GM12892 (cell line): ENCODE results near the gene DNM3.

Experiments
- POLR2A ChIP-seq: IDR thresholded peaks from 2 replicates; pipeline ENCODE4 v1.6.1; 2011; ENCODE audit warnings: low read depth, low read length, control low read depth
- TAF1 ChIP-seq: IDR thresholded peaks from 2 replicates; pipeline ENCODE4 v1.6.1; 2011; ENCODE audit warnings: low read depth, mild to moderate bottlenecking, control low read depth, low read length, borderline replicate concordance

DNA sequence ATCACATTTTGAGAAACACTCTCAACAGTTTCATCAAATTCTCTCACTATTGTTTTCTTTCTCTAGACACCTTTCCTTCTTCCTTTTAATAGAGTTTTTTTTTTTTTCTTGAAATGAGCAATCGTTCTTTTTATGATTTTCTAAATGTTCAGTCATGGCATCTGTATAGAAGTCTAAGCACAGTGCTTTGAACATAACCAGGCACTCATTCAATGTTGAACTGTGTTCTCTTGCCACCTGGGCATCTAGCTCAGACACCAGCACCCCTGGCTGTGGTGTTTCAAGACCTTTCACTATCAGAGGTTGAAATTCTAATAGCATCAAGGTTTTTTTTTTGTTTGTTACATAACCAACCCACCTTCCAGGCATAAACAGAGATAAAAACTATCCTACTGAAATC is 96.6 kb downstream of the DNM3 start:
- TF ChIP-seq POLR2A (no peak), TAF1 (no peak)
